ENCODE results near the gene MAPK1IP1L. TPM values are rescaled to one million over a fixed set of nuclear protein-coding genes. Genes with fewer than 3 reads are reported as not detected.
"Not testable (repeated sequence)": the region's sequence is repeated elsewhere in the genome, so short reads cannot be mapped to it uniquely, and the experiment has no call there.

Gene MAPK1IP1L
- total RNA-seq, 1 experiment from 2014 or later = 14.8 TPM

- H3K27me3 ChIP-seq = no peaks in the 10 kb centered on the region
- H3K4me3 ChIP-seq = no peak overlapping the region
- H3K9me3 ChIP-seq = no peaks in the 10 kb centered on the region
- DNase-seq = no peak
- H3K36me3 ChIP-seq = peaks cover 10% of the 10 kb centered on the region
Measured at GRCh38 chr14:55048900-55049436, 2.5 kb upstream of the MAPK1IP1L start.

- peaks cover 29% of the 10 kb centered on the region for H3K36me3 ChIP-seq
- DNase-seq = no peak
Measured at GRCh38 chr14:55051165-55051422, 353 bp upstream of the MAPK1IP1L start.

GRCh38 chr14:55052269-55052930, 953 bp downstream of the MAPK1IP1L start:
- Histone ChIP-seq H3K27me3 (no peaks in the 10 kb centered on the region), H3K36me3 (peaks cover 42% of the 10 kb centered on the region), H3K9me3 (no peaks in the 10 kb centered on the region), H3K4me3 (peak overlapping the region; percentile 99)
- DNase-seq = no peak

More at GRCh38 chr14:55051165-55051422, 353 bp upstream of the MAPK1IP1L start:
- Histone ChIP-seq H3K4me3 (peak overlapping the region; percentile 99), H3K27me3 (no peaks in the 10 kb centered on the region), H3K9me3 (no peaks in the 10 kb centered on the region)

GRCh38 chr14:55053018-55053417, 1.6 kb downstream of the MAPK1IP1L start:
- no peak for DNase-seq
- H3K36me3 ChIP-seq = peaks cover 46% of the 10 kb centered on the region
- no peaks in the 10 kb centered on the region for H3K9me3 ChIP-seq
- H3K4me3 ChIP-seq = peak overlapping the region; percentile 99
- no peaks in the 10 kb centered on the region for H3K27me3 ChIP-seq

DNA sequence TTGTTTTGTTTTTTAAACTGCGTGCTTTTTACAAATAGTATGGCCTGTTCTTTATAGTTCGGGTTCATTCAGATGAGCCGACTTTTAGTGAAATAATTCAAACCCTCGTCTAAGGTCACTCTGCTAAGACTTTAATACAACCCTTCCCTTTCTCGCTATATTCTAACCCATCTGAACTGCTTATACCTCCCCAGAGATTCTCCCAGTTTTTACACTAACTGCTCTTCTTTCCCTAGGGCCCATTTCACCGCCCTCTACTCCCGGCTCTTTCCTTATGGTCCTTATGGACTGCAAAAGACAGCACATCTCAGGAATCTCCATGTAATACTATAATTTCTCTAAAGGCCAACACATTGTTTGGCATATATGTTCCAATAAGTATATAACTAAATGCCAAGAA, 2.1 kb downstream of the MAPK1IP1L start:
- no peaks in the 10 kb centered on the region for H3K27me3 ChIP-seq
- no peak overlapping the region; the same call in 1 of the 2 replicates for H3K4me3 ChIP-seq
- peaks cover 51% of the 10 kb centered on the region for H3K36me3 ChIP-seq
- DNase-seq = no peak
- no peaks in the 10 kb centered on the region for H3K9me3 ChIP-seq

- peaks cover 51% of the 10 kb centered on the region for H3K36me3 ChIP-seq
- no peaks in the 10 kb centered on the region for H3K27me3 ChIP-seq
- no peak for DNase-seq
Measured at GRCh38 chr14:55054098-55054497, 2.7 kb downstream of the MAPK1IP1L start.

GRCh38 chr14:55057919-55058318, 6.5 kb downstream of the MAPK1IP1L start:
- Histone ChIP-seq H3K9me3 (no peaks in the 10 kb centered on the region), H3K36me3 (peaks cover 81% of the 10 kb centered on the region), H3K4me3 (no peak overlapping the region), H3K27me3 (no peaks in the 10 kb centered on the region)
- no peak for DNase-seq

More at GRCh38 chr14:55054098-55054497, 2.7 kb downstream of the MAPK1IP1L start:
- Histone ChIP-seq H3K4me3 (no peak overlapping the region), H3K9me3 (no peaks in the 10 kb centered on the region)

GRCh38 chr14:55059333-55059732, 7.9 kb downstream of the MAPK1IP1L start:
- no peak overlapping the region for H3K4me3 ChIP-seq
- H3K36me3 ChIP-seq = peaks cover 81% of the 10 kb centered on the region
- H3K9me3 ChIP-seq = no peaks in the 10 kb centered on the region
- no peaks in the 10 kb centered on the region for H3K27me3 ChIP-seq
- DNase-seq = no peak

DNA sequence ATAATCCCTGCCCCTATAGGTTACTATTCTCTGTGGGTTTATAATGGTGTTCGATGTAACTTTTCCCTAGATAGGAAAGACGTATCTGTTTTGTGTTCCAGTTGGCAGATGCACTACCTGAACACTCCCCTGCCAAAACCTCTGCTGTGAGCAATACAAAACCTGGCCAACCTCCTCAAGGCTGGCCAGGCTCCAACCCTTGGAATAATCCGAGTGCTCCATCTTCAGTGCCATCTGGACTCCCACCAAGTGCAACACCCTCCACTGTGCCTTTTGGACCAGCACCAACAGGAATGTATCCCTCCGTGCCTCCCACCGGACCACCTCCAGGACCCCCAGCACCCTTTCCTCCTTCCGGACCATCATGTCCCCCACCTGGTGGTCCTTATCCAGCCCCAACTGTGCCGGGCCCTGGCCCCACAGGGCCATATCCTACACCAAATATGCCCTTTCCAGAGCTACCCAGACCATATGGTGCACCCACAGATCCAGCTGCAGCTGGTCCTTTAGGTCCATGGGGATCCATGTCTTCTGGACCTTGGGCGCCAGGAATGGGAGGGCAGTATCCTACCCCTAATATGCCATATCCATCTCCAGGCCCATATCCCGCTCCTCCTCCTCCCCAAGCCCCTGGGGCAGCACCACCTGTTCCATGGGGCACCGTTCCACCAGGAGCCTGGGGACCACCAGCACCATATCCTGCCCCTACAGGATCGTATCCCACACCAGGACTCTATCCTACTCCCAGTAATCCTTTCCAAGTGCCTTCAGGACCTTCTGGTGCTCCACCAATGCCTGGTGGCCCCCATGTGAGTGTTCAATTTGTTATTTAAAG, 11.3 kb downstream of the MAPK1IP1L start:
- peaks cover 72% of the 10 kb centered on the region for H3K36me3 ChIP-seq
- H3K27me3 ChIP-seq = no peaks in the 10 kb centered on the region
- H3K9me3 ChIP-seq = no peaks in the 10 kb centered on the region
- no peak overlapping the region for H3K4me3 ChIP-seq
- DNase-seq = peak; percentile 27

DNA sequence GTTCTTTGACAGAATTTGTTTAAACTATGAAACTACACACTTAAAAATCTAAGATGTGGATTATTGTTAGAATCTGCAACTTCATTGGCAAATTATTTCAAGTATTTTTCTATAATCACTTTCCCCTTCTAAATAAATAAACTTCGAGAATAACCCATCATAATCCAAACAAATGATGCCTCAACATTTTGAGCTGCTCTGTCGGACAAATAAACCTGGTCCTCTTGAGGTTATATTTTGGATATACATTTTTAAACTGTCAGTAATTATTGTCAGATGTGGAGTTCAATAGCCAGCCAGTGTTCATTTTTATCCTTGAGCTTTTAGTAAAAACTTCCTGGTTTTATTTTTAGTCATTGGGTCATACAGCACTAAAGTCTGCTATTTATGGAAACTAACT, 13.4 kb downstream of the MAPK1IP1L start:
- DNase-seq, H3K9me3 ChIP-seq, H3K4me3 ChIP-seq, H3K27me3 ChIP-seq: not testable (repeated sequence)
- H3K36me3 ChIP-seq = peaks cover 70% of the 10 kb centered on the region

GRCh38 chr14:55065411-55065810, 14.0 kb downstream of the MAPK1IP1L start:
- Histone ChIP-seq H3K9me3 (no peaks in the 10 kb centered on the region), H3K27me3 (no peaks in the 10 kb centered on the region), H3K36me3 (peaks cover 67% of the 10 kb centered on the region), H3K4me3 (no peak overlapping the region)
- no peak for DNase-seq

DNA sequence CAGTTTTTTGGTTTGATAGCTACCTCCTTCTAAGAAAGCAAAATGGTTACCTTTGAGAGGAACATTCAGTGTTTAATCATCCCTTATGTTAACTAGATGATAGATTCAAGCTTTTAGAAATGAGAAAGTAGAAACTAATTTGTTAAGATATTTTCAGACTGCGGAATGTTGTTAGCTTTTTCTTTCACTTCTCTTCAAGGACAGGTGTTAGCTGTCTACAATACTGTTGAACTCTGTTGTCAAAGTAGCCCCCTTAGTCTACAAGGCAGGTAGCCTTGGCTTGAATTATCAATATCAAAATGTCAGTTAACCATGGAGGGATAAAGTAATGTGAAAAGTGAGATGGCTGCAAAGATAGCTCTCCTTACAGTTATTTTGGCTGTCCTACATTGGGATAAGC, 14.8 kb downstream of the MAPK1IP1L start:
- no peak for DNase-seq
- H3K27me3 ChIP-seq = no peaks in the 10 kb centered on the region
- H3K4me3 ChIP-seq = no peak overlapping the region
- H3K9me3 ChIP-seq = no peaks in the 10 kb centered on the region
- peaks cover 59% of the 10 kb centered on the region for H3K36me3 ChIP-seq

DNA sequence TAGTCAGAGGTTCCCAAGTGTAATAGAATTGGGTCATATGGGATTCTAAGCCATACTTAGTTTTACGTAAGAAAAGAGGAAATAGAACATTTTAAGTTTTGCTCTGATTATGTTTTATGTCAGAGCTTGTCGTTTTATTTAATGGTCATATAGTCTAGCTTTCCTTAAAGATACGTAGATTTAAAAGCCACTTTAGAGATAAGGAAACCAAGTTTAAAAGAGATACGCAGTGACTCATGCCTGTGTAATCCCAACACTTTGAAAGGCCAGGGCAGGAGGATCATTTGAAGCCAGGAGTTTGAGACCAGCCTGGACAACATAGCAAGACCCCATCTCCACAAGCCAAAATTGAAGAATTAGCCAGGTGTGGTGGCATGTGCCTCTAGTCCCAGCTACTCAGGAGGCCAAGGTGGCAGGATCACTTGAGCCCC, 19.5 kb downstream of the MAPK1IP1L start:
- Histone ChIP-seq H3K4me3 (no peak overlapping the region), H3K9me3 (no peaks in the 10 kb centered on the region), H3K36me3 (peaks cover 17% of the 10 kb centered on the region), H3K27me3 (no peaks in the 10 kb centered on the region)
- no peak for DNase-seq

- no peak overlapping the region for H3K4me3 ChIP-seq
- no peaks in the 10 kb centered on the region for H3K9me3 ChIP-seq
- DNase-seq = peak; percentile 86
Measured at GRCh38 chr14:55071870-55072640, 20.6 kb downstream of the MAPK1IP1L start.

DNA sequence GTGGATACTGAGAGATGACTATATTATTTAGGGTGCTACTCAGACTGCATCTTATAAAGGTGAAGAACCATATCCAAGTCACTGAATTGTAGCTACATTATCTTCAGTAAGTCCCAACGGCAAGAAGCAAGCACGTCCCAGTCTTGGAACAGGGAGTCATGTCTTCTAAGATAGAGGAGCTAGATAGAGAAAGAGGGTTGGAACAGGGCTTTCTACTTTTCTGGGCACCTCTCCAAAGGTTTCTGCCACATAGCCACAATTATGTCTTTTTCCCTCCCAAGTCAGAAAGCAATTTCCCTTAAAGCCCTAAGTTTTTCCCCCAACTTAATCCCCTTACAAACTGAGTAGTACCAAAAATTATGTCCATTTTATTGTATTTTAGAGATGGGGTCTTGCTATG, 22.4 kb downstream of the MAPK1IP1L start:
- Histone ChIP-seq H3K9me3 (no peaks in the 10 kb centered on the region), H3K36me3 (peaks cover 7% of the 10 kb centered on the region; the same call in 1 of the 2 replicates), H3K4me3 (no peak overlapping the region), H3K27me3 (no peaks in the 10 kb centered on the region)
- DNase-seq = no peak

More at GRCh38 chr14:55071870-55072640, 20.6 kb downstream of the MAPK1IP1L start:
- peaks cover 12% of the 10 kb centered on the region; the same call in 1 of the 2 replicates for H3K36me3 ChIP-seq
- H3K27me3 ChIP-seq = no peaks in the 10 kb centered on the region

DNA sequence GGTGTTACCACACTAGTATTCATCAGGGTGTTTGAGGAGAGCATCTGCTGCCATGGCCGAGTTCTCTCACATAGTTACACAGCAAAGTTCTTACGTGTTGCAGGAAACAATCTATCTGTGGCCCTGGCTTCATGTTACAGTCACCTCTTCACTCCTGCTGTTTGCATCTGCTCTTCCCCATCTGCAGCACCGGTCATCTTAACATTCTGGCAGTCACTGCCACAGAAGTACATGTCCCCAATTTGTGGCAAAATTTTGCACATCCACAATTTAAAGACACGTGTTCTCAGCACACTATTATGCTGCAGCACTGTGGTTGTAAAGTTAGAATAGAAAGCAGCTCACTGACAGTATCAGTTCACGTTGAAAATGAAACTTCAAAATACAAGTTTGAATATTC, 23.2 kb downstream of the MAPK1IP1L start:
- no peaks in the 10 kb centered on the region for H3K9me3 ChIP-seq
- no peak for DNase-seq
- 0 out of 2 replicates have a peak, but pooled peaks cover under 1% of the 10 kb centered on the region for H3K36me3 ChIP-seq
- H3K27me3 ChIP-seq = no peaks in the 10 kb centered on the region
- no peak overlapping the region for H3K4me3 ChIP-seq
